Measurements from ENCODE around the gene UBN1.

Gene UBN1

DNA sequence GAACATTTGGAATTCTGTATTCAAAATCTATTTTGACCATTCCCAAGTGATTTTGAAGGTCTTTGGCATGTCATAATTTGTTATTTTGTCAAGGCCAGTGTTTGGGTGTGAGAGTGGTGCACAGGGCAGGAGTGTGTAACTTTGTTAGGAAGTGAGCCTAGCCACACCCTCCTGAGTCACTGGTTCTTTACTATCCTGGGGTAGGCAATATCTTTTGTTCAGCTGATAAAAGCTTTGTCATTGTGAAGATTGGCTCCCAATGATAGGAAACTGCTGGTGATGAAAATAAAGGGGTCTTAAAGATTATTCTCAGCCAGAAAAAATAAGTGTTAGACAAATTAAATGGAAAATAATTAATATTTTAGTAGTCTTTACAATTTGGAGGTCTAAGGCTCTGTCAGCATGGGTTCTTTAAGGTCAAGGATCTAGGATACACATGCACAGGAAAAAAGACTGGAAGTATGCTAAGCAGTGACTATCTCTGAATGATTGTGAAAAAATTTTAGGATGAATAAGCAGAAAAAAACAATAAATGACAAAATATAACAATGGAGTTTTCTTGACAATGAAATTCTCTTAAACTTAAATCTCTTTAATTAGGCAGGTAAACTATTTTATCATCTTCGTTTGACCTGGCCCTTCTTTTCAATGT is 5.1 kb downstream of the UBN1 start:
- intact Hi-C loops (cut with DNase I) = no loop called here
- DNase-seq = no peak

DNA sequence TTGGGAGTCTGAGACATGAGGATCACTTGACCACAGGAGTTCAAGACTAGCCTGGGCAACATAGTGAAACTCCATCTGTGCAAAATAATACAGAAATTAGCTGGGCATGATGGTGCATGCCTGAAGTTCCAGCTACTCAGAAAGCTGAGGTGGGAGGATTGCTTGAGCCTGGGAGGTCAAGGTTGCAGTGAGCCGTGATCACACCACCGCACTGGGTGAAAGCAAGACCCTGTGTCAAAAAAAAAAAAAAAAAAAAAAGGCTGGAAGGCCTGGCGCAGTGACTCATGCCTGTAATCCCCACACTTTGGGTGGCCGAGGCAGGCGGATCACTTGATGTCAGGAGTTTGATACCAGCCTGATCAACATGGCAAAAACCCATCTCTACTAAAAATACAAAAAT is 8.1 kb downstream of the UBN1 start:
- DNase-seq = no peak

DNA sequence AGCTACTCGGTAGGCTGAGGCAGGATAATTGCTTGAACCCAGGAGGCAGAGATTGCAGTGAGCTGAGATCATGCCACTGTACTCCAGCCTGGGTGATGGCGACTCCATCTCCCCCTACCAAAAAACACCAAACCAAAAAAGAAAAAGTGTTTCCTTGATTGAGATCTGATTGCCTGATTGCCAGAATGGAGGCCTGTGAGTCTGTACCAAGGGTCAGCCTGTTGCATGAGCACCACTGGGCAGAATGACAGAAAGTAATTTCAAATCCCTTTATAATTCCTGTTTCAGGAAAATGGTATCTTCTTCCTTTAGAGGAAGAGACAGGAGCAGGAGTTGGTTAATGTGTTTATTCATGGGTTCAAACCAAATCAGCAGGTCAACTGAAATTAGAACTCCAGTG is 8.5 kb downstream of the UBN1 start:
- intact Hi-C loops (cut with DNase I) = no loop called here
- no peak for DNase-seq

More for the DNA sequence above, 8.1 kb downstream of the UBN1 start:
- intact Hi-C loops (cut with DNase I) = no loop called here

DNA sequence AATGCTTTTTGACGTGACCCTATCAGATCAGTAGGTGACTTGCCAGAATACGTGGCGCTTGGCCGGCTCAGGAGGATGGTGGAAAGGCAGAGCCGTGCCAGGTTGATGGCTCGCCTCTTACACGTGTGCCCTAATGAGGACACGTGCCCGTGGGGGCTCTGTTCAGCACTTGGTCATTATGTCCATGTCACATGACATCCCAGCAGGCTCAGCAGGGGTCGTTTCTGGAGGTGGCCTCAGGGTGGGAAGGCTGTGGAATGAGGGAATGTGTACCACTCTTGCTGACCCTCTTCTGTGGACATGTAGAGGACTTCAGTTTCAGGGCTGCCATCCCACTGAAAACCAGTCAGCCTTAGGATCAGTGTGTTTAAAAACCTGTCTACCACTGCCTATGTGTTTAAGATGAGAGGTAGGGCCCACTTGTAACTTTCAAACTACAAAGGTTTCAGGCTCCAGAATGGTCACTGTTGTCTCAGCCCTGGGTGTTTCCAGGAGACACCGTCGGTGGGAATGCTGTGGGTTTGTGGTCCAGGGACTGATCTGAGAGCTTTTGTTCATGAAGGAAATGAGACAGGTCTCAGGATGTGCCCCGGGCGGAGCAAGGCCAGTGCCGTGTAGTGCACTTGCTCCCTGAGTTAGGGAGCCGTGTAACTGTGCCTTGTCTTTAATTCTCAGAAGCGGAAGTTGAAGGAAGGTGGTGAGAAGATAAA is 12.1 kb downstream of the UBN1 start:
- no peak for DNase-seq
- intact Hi-C loops (cut with DNase I) = no loop called here

DNA sequence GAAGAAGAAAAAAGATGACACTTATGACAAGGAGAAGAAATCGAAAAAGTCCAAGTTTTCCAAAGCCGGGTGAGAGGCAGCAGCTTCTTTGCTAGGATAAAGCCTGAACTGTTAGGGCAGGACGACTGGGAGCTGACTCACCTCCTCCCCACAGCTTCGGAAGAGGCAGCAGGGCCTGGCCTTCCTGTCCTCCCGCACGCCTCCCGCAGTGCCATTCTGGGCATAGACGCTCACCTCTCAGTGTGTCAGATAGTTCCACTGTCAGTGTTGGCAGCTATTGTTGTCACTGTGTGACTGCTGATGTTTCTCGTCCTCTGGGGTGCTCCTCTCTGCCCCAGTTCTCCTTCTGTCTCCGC is 12.6 kb downstream of the UBN1 start:
- DNase-seq = no peak
- intact Hi-C loops (cut with DNase I) = no loop called here

DNA sequence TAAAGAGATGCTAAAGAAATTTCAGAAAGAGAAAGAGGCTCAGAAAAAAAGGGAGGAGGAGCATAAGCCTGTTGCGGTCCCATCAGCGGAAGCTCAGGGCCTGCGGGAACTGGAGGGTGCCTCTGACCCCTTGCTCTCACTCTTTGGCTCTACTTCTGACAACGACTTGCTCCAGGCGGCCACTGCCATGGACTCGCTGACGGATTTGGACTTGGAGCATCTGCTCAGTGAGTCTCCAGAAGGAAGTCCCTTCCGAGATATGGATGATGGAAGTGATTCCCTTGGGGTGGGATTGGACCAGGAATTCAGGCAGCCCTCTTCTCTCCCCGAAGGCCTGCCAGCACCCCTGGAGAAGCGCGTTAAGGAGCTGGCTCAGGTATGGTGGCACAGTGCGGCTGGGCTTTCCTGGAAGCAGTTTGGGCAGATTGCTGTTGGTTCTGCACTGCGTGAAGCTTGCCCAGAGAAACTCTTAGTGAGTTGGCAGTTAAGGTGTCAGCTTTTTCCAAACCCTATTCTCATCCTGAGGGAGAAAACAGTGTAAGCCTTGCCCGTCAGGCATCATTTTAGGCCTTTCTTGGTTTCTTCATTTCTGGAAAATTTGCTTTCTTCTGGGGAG is 13.6 kb downstream of the UBN1 start:
- DNase-seq = no peak
- intact Hi-C loops (cut with DNase I) = no loop called here

DNA sequence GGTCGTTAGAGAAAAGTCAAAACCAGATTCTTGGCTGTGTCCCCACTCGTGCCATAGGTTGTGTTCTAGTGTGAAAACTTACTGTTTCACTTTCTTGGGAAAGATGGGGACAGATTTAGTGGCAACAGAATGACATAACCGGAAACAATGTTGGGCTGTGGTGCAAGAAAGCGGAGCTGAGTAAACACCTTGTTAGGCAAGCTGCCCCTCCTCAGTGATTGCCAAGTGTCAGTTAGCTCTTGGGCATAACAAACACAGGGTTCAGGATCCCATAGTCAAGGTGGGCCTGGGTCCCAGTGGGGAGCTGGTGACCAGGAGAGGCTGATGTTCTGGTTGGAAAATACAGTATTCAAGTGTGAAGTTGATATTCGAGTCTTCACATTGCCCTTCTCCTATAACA is 15.4 kb downstream of the UBN1 start:
- intact Hi-C loops (cut with DNase I) = no loop called here

DNA sequence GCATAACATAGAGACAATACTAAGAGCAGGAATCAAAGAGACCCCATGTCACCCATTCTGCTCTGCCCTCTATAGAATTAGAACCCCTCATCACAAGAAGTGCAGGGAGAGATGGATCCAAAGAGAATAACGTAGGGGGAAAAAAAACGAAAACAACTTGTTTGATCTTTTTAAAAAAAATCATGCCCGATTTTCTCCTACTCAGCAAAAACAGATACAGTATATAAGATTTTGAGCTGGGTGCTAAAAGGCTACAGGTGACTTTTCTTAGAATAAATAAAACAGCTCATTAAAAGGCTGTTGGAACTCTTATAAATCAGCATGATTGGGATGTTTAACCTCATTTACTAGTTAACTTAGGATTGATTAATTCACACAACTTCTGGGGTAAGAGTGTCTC is 17.4 kb downstream of the UBN1 start:
- intact Hi-C loops (cut with DNase I) = no loop called here
- DNase-seq = no peak

More for the DNA sequence above, 15.4 kb downstream of the UBN1 start:
- no peak for DNase-seq

DNA sequence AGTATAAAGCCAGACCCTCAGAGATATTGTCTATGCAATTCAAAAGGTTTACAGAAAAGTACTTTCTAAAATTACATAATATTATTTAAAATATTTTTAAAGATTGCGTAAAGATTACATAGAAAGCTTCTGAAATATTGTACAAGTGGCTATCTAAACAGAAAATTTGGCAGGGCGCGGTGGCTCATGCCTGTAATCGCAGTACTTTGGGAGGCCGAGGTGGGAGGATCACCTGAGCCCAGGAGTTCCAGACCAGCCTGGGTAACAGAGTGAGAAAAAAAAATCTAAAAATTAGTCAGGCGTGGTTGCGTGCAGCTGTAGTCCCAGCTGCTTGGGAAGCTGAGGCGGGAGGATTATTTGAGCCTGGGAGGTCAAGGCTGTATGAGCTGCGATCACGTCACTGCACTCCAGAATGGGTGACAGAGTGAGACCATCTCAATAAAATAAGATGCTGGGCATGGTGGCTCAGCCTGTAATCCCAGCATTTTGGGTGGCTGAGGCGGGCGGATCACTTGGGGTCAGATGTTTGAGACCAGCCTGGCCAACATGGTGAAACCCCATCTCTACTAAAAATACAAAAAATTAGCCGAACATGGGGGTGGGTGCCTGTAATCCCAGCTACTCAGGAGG is 18.1 kb downstream of the UBN1 start:
- DNase-seq = no peak
- intact Hi-C loops (cut with DNase I) = no loop called here

DNA sequence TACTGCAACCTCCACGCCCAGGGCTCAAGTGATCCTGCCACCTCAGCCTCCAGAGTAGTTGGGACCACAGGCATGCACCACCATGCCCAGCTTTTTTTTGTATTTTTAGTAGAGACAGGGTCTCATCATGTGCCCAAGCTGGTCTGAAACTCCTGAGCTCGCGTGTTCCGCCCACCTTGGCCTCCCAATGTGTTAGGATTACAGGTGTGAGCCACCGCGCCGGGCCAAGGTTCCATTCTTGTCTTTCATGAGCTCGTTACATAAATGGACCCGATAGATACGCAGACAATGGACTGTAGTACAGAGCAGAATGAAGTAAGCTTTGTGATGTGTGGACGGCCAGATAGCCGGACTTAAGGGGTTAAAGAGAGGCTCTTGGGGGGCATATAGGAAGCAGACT is 19.3 kb downstream of the UBN1 start:
- DNase-seq = peak in 1 of 10 donors; percentile 77
- intact Hi-C loops (cut with DNase I) = no loop called here

DNA sequence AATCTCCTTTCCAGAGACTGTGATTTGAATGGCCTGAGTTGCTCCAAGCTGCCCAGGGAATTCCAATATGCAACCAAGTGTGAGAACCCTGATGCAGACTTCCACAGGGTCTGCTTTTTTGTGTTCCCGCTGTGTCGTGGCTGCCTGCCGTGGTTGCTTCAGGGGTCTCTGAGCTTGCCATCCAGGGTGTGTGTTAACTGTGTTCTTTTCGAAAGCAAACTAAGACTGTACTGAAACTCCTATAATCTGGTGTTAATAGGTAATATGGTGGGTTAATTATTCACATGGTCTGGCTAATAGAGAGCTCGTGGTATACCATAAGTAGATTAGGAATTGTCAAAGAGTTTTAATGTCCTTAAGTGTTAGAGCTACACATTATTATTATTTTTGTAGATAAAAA is 20.7 kb downstream of the UBN1 start:
- DNase-seq = peak in 2 of 10 donors; percentile 5 to 44
- intact Hi-C loops (cut with DNase I) = no loop called here

DNA sequence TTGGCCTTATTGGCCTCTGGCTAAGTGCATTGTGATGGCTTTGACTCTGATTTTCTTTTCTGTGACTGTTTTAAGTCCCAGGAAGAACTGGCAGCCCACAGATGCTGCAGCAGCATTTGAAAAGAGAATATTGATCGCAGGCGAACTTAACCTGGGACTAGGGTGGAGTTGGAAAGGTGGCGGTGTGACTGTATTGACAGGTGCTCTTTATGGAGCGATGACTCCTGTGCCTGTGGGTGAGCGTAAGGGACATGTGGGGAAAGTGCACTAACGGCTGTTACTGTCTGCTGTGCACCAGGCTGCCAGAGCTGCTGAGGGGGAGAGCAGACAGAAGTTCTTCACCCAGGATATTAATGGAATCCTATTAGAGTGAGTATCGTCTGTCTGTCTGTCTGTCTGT is 21.3 kb downstream of the UBN1 start:
- DNase-seq = peak in 2 of 10 donors; percentile 3 to 58
- intact Hi-C loops (cut with DNase I) = no loop called here

DNA sequence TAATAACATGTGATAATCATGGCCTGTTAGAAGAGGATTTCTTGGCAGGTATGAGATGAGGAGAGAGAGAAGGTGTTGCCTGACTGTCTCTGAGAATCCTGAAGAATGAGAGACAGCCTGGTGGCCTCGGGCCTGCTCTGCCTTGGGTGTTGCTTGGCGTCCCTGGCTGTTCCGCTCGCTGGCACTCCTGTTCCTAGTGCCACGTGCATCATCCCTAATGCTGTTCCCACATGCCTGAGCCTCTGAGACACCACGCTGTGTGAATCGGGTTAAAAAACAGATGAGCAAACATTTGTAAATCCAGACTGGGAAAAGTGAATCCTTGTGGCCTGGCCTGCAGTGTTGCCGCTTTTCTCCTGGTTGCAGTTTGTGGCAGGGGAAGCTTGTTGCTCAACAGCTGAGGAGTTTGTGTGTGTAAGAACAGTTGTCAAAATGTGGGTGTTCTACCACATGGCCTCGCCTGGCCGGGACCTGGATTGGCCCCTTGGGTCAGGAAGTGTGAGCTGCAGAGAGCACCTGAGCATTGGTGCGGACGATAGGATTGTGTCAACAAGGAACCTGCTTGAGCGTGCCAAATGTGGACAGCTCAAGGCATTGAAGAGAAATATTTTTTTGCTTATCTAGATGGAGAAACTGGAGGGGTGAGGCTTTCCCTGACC is 22.0 kb downstream of the UBN1 start:
- DNase-seq = peak in 3 of 10 donors; percentile 13 to 65 (median 62)
- intact Hi-C loops (cut with DNase I) = no loop called here

DNA sequence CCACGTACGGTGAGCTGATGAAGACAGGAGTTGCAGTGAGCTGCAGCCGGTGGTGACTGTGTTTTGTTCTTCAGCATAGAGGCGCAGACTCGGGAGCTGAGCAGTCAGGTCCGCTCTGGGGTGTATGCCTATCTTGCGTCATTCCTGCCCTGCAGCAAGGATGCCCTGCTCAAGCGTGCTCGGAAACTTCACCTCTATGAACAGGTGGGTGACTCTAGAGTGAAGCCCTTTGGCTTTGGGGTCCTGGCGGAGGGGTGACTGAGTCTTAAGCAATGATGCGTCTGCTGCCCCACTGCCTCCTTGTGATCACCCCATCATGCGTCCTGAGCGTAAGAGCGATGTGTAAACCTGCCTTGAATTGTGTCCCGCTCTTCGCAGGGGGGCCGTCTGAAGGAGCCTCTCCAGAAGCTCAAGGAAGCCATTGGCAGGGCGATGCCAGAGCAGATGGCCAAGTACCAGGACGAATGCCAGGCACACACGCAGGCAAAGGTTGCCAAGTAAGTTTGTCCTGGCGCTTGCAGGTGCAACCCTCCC is 22.9 kb downstream of the UBN1 start:
- intact Hi-C loops (cut with DNase I) = no loop called here
- DNase-seq = peak in 6 of 10 donors; percentile 15 to 84 (median 62)

DNA sequence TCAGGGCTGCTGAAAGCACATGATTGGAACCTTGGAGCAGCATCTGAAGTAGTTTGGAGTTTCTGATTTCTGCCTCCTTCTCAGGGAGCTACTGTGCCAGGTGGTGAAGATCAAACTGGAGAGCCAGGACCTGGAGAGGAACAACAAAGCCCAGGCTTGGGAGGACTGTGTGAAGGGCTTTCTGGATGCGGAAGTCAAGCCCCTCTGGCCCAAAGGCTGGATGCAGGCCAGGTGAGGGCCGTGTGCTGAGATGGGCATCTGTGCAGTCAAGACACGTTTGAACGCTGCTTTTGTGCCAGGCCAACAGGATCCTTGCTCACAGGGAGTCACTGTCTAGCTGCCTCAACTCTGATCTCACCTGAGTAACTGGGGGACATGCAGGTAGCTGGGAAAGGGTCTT is 23.8 kb downstream of the UBN1 start:
- no peak for DNase-seq
- intact Hi-C loops (cut with DNase I) = no loop called here

DNA sequence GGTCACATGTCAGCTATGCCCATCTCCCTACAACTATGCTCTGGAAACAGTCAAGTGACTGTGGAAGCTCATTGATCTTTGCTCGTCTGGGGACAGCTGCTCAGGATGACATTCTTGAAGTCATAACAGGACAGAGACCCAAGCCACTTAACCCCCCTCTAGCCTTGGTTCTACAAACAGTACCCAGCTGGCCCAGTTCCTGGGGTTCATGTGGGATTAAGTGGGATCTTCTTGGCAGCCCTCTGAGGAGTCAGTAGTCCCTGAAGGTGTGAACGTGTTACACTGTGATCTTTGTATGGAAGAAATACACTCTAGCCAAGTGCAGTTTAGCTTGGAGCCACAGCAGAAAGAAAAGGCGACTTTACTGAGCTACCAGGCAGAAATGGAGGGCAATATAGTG is 25.8 kb downstream of the UBN1 start:
- DNase-seq = no peak
- intact Hi-C loops (cut with DNase I) = no loop called here

DNA sequence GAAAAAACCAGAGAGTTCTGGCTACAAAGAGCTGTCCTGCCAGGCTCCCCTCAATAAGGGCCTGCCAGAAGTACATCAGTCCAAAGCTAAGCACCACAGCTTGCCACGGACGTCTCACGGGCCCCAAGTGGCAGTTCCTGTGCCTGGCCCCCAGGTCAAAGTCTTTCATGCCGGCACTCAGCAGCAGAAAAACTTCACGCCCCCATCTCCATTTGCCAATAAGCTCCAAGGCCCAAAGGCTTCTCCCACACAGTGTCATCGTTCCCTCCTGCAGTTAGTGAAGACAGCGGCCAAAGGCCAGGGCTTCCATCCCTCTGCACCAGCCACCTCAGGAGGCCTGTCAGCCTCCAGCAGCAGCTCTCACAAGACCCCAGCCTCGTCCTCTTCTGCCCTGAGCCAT is 27.4 kb downstream of the UBN1 start:
- intact Hi-C loops (cut with DNase I) = no loop called here
- DNase-seq = peak in 1 of 10 donors; percentile 50

DNA sequence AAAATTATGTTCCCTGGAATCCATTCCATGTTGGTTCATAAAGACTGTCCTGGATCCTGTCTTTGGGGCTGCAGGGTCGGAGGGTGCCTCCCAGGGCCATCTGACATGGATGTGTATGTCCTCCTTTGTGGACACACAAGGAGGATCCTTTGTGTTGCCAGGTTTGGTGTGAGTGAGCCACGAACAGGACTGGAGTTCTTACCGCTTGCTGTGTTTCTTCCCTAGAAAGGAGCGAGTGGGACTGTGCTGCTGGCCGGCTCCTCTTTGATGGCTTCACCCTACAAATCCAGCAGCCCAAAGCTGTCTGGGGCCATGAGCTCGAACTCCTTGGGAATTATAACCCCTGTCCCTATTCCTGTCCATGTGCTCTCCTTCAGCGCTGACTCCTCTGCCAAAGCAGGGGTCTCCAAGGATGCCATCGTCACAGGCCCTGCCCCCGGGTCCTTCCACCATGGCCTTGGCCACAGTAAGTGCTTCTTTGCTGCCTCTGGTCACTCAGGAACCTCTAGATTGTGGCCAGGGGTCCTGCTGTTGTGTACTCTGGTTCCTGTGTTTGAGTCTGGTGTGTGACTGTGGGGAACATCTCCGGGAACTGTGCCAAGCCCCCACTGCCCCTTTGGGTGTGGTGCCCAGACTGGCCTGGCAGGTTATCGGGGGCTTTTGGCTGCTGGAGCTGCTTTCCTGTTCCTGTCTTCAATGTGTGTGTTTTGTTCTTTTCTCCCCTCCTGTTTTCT is 29.5 kb downstream of the UBN1 start:
- intact Hi-C loops (cut with DNase I) = no loop called here
- DNase-seq = peak in 1 of 10 donors; percentile 50

DNA sequence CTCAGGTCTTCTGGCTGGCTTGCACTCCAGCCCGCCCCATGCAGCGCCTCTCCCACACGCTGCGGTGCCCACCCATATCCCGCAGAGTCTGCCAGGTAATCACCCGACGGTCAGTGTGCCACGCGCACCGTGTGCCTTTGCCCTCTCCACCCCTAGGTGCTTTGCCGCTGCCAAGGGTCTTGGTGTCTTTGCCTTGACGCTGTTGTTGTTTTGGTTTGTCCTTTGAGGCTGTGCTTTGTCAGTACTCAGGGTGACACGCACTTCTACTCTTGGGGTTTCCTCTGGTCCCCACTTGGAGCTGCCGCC is 30.1 kb downstream of the UBN1 start:
- intact Hi-C loops (cut with DNase I) = no loop called here
- DNase-seq = peak in 1 of 10 donors; percentile 44

DNA sequence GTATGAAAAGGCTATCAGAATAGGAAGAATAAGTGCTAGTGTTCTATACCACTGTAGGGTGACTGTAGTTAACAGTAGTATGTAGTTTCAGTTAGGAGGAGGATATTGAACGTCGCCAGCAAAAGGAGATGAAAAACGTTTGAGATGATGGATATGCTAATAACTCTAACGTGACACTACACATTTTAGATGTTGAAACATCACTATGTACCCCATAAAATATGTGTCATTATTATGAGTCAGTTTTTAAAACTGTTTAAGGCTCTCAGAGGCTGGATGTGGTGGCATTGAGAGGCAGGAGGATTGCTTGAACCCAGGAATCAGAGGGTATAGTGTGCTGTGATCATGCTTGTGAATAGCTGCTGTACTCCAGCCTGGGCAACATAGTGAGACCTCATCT is 31.8 kb downstream of the UBN1 start:
- no peak for DNase-seq
- intact Hi-C loops (cut with DNase I) = no loop called here
